Measurements from ENCODE around the gene SERP2.

GRCh38 chr13:44431150-44431549 lies 57.5 kb downstream of the SERP2 start:
- TF ChIP-seq, protein P1, sequence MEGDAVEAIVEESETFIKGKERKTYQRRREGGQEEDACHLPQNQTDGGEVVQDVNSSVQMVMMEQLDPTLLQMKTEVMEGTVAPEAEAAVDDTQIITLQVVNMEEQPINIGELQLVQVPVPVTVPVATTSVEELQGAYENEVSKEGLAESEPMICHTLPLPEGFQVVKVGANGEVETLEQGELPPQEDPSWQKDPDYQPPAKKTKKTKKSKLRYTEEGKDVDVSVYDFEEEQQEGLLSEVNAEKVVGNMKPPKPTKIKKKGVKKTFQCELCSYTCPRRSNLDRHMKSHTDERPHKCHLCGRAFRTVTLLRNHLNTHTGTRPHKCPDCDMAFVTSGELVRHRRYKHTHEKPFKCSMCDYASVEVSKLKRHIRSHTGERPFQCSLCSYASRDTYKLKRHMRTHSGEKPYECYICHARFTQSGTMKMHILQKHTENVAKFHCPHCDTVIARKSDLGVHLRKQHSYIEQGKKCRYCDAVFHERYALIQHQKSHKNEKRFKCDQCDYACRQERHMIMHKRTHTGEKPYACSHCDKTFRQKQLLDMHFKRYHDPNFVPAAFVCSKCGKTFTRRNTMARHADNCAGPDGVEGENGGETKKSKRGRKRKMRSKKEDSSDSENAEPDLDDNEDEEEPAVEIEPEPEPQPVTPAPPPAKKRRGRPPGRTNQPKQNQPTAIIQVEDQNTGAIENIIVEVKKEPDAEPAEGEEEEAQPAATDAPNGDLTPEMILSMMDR (IDR thresholded peaks at IDR 0.05 in 2 of 3, conservative IDR thresholded peaks at IDR 0.05 in 1 of 3; ENCODE audit: control insufficient read depth in 2 of 3, extremely low read depth in 1 of 3, insufficient read depth in 1 of 3, low read depth in 3 of 3, low read length in 3 of 3) = no peak
- TF ChIP-seq, protein P2, sequence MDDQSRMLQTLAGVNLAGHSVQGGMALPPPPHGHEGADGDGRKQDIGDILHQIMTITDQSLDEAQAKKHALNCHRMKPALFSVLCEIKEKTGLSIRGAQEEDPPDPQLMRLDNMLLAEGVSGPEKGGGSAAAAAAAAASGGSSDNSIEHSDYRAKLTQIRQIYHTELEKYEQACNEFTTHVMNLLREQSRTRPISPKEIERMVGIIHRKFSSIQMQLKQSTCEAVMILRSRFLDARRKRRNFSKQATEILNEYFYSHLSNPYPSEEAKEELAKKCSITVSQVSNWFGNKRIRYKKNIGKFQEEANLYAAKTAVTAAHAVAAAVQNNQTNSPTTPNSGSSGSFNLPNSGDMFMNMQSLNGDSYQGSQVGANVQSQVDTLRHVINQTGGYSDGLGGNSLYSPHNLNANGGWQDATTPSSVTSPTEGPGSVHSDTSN (IDR thresholded peaks at IDR 0.05; ENCODE audit: insufficient replicate concordance, low read depth, low read length) = no peak
- no peak for TF ChIP-seq MXI1 (IDR thresholded peaks at IDR 0.05; ENCODE audit: low read depth, low read length)
- TF ChIP-seq POLR2AphosphoS2 (IDR thresholded peaks at IDR 0.05; ENCODE audit: low read depth, low read length) = no peak
- TF ChIP-seq, protein P3, sequence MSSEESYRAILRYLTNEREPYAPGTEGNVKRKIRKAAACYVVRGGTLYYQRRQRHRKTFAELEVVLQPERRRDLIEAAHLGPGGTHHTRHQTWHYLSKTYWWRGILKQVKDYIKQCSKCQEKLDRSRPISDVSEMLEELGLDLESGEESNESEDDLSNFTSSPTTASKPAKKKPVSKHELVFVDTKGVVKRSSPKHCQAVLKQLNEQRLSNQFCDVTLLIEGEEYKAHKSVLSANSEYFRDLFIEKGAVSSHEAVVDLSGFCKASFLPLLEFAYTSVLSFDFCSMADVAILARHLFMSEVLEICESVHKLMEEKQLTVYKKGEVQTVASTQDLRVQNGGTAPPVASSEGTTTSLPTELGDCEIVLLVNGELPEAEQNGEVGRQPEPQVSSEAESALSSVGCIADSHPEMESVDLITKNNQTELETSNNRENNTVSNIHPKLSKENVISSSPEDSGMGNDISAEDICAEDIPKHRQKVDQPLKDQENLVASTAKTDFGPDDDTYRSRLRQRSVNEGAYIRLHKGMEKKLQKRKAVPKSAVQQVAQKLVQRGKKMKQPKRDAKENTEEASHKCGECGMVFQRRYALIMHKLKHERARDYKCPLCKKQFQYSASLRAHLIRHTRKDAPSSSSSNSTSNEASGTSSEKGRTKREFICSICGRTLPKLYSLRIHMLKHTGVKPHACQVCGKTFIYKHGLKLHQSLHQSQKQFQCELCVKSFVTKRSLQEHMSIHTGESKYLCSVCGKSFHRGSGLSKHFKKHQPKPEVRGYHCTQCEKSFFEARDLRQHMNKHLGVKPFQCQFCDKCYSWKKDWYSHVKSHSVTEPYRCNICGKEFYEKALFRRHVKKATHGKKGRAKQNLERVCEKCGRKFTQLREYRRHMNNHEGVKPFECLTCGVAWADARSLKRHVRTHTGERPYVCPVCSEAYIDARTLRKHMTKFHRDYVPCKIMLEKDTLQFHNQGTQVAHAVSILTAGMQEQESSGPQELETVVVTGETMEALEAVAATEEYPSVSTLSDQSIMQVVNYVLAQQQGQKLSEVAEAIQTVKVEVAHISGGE (CRISPR knock-in tag; IDR thresholded peaks at IDR 0.05) = no peak
- TF ChIP-seq ZZZ3 (IDR thresholded peaks at IDR 0.05; ENCODE audit: control insufficient read depth, insufficient read length, low read depth) = no peak
- TF ChIP-seq NFYB (IDR thresholded peaks at IDR 0.05; ENCODE audit: insufficient read depth, low read depth, low read length) = no peak
- TF ChIP-seq, protein P4, sequence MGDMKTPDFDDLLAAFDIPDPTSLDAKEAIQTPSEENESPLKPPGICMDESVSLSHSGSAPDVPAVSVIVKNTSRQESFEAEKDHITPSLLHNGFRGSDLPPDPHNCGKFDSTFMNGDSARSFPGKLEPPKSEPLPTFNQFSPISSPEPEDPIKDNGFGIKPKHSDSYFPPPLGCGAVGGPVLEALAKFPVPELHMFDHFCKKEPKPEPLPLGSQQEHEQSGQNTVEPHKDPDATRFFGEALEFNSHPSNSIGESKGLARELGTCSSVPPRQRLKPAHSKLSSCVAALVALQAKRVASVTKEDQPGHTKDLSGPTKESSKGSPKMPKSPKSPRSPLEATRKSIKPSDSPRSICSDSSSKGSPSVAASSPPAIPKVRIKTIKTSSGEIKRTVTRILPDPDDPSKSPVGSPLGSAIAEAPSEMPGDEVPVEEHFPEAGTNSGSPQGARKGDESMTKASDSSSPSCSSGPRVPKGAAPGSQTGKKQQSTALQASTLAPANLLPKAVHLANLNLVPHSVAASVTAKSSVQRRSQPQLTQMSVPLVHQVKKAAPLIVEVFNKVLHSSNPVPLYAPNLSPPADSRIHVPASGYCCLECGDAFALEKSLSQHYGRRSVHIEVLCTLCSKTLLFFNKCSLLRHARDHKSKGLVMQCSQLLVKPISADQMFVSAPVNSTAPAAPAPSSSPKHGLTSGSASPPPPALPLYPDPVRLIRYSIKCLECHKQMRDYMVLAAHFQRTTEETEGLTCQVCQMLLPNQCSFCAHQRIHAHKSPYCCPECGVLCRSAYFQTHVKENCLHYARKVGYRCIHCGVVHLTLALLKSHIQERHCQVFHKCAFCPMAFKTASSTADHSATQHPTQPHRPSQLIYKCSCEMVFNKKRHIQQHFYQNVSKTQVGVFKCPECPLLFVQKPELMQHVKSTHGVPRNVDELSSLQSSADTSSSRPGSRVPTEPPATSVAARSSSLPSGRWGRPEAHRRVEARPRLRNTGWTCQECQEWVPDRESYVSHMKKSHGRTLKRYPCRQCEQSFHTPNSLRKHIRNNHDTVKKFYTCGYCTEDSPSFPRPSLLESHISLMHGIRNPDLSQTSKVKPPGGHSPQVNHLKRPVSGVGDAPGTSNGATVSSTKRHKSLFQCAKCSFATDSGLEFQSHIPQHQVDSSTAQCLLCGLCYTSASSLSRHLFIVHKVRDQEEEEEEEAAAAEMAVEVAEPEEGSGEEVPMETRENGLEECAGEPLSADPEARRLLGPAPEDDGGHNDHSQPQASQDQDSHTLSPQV (IDR thresholded peaks at IDR 0.05) = no peak
- no peak for TF ChIP-seq EZH2 (IDR thresholded peaks at IDR 0.05; ENCODE audit: borderline replicate concordance, control insufficient read depth, low read depth, low read length)
- no peak for TF ChIP-seq POLR2AphosphoS5 (IDR thresholded peaks at IDR 0.05; ENCODE audit: low read length)
- TF ChIP-seq CREB1 (IDR thresholded peaks at IDR 0.05; ENCODE audit: low read depth) = no peak
- TF ChIP-seq BACH1 (IDR thresholded peaks at IDR 0.05; ENCODE audit: borderline replicate concordance) = no peak
- no peak for TF ChIP-seq SMARCA5 (IDR thresholded peaks at IDR 0.05)

Data from GM12878 (cell line).